K562 (cell line): Measurements from ENCODE around the gene SLC12A3. TPM values are rescaled to one million over a fixed set of nuclear protein-coding genes. Genes with fewer than 3 reads are reported as not detected.

ENCODE experiments used
- ATAC-seq: fragments of 200-7000 bp; cut with Tn5 transposase; 3 replicates; pipeline ENCODE4 v1.9.1; 2020; ENCODE audit warnings: moderate library complexity
- BruUV-seq: library from RNA; stranded (reverse); fragments of 400-500 nt; replicated peaks from 2 replicates; lab custom pipeline; 2021; lab: Mats Ljungman, UMichigan
- CTCF ChIA-PET: fragments of 300-600 bp; formaldehyde crosslinking; extraction: SDS; loops from one replicate; lab custom pipeline; 2021; ENCODE audit warnings: low intra/inter-chr PET ratio; lab: Yijun Ruan, JAX
- POLR2A ChIA-PET: fragments of 300-600, 350-650 bp; sonication (Branson Sonifier 250); formaldehyde crosslinking; extraction: SDS; loops from one replicate; lab custom pipeline; 2021; ENCODE audit warnings: antibody characterized with exemption, inconsistent platforms; lab: Yijun Ruan, JAX
- DNase-seq, 4 experiments: peaks; one replicate each; pipeline versions ENCODE4 v3.0.0 to v3.0.0-alpha.2; 2011 to 2018; ENCODE audit warnings: low spot score in 3 of 4, mixed read lengths in 3 of 4; ENCODE audit errors: extremely low read depth in 1 of 4
- FAIRE-seq: peaks from 2 replicates; lab custom pipeline; 2011; peaks lifted over from hg19 to GRCh38; lab: Jason Lieb, UNC
- H2AFZ ChIP-seq: 2 replicates; pipeline ENCODE4 v1.6.0; 2011; ENCODE audit warnings: low read depth, low read length, control low read depth, inconsistent platforms
- H3K27ac ChIP-seq: fragments of 200-600 bp; 3 replicates; pipeline ENCODE4 v1.8.0; 2011; ENCODE audit warnings: low read depth, mild to moderate bottlenecking, control low read depth, inconsistent platforms, low read length, moderate library complexity, mixed read lengths; ENCODE audit errors: extremely low read depth
- H3K27me3 ChIP-seq, 2 experiments: fragments of 300-600 bp in 1 of 2; 2 replicates in 1 of 2; 3 replicates in 1 of 2; pipeline versions ENCODE4 v1.6.0 to v1.8.0; 2011; ENCODE audit warnings: inconsistent platforms in 2 of 2, low read length in 2 of 2, mild to moderate bottlenecking in 1 of 2, mixed read lengths in 1 of 2, moderate library complexity in 1 of 2; ENCODE audit not compliant: control insufficient read depth in 2 of 2, insufficient read depth in 2 of 2
- H3K36me3 ChIP-seq: fragments of 300-600 bp; 3 replicates; pipeline ENCODE4 v1.8.0; 2011; ENCODE audit warnings: mild to moderate bottlenecking, low read length, inconsistent platforms; ENCODE audit not compliant: control insufficient read depth, insufficient read depth
- H3K4me1 ChIP-seq, 2 experiments: fragments of 200-600 bp in 1 of 2; replicated peaks in 1 of 2; 2 replicates in 1 of 2; 3 replicates in 1 of 2; pipeline versions ENCODE4 v1.5.1 to v1.8.0; 2011; ENCODE audit warnings: inconsistent platforms in 2 of 2, low read length in 2 of 2, mild to moderate bottlenecking in 1 of 2, mixed read lengths in 1 of 2, moderate library complexity in 1 of 2; ENCODE audit not compliant: control insufficient read depth in 2 of 2, insufficient read depth in 2 of 2
- H3K4me2 ChIP-seq: 2 replicates; pipeline ENCODE4 v1.6.1; 2011; ENCODE audit warnings: low read length, control low read depth, inconsistent platforms, mixed read lengths; ENCODE audit not compliant: insufficient read depth
- H3K4me3 ChIP-seq: fragments of 200-600 bp; sonication (generic), shearing (Covaris generic); 2 replicates; pipeline ENCODE4 v1.5.1; 2016; ENCODE audit warnings: control low read depth, inconsistent platforms
- H3K79me2 ChIP-seq: fragments of 200-600 bp; 3 replicates; pipeline ENCODE4 v1.8.0; 2011; ENCODE audit warnings: low read length, inconsistent platforms; ENCODE audit not compliant: control insufficient read depth, insufficient read depth
- H3K9ac ChIP-seq, 2 experiments: 2 replicates each; pipeline versions ENCODE4 v1.6.0 to v1.6.1; 2011; ENCODE audit warnings: low read depth in 2 of 2, low read length in 2 of 2, control low read depth in 1 of 2, inconsistent platforms in 1 of 2, mild to moderate bottlenecking in 1 of 2, mixed read lengths in 1 of 2; ENCODE audit not compliant: insufficient read depth in 1 of 2
- H3K9me1 ChIP-seq: one replicate; pipeline ENCODE4 v1.6.0; 2011; ENCODE audit warnings: inconsistent platforms, mild to moderate bottlenecking, low read length, moderate library complexity; ENCODE audit not compliant: control insufficient read depth, insufficient read depth
- H3K9me3 ChIP-seq: replicated peaks from 2 replicates; pipeline ENCODE4 v1.5.1; 2011; ENCODE audit warnings: low read depth, low read length, inconsistent platforms; ENCODE audit not compliant: control insufficient read depth, insufficient read depth
- H4K20me1 ChIP-seq: replicated peaks from 2 replicates; pipeline ENCODE4 v1.6.1; 2011; ENCODE audit warnings: low read length, inconsistent platforms, mixed read lengths; ENCODE audit not compliant: control insufficient read depth, insufficient read depth
- ADNP ChIP-seq: fragments of 200-800 bp; sonication (Bioruptor generic); IDR thresholded peaks from 2 replicates; pipeline ENCODE4 v1.6.1; 2016; ENCODE audit warnings: missing genetic modification characterization, missing compliant biosample characterization
- CHD1 ChIP-seq: fragments of 200-600 bp; sonication (generic); IDR thresholded peaks from one replicate; pipeline ENCODE4 v1.6.1; 2012; ENCODE audit warnings: mild to moderate bottlenecking, moderate library complexity, low read length, inconsistent platforms
- COPS2 ChIP-seq: fragments of 450-650 bp; conservative IDR thresholded peaks from 2 replicates; pipeline ENCODE4 v1.6.1; 2016; ENCODE audit warnings: mild to moderate bottlenecking, moderate library complexity
- CREM ChIP-seq: IDR thresholded peaks from 2 replicates; pipeline ENCODE4 v1.6.1; 2014; ENCODE audit warnings: antibody characterized with exemption, low read depth
- HMBOX1 ChIP-seq: sonication (generic); IDR thresholded peaks from 2 replicates; pipeline ENCODE4 v1.6.1; 2016
- ILK ChIP-seq: fragments of 450-650 bp; IDR thresholded peaks from 2 replicates; pipeline ENCODE4 v1.6.1; 2016; ENCODE audit warnings: missing genetic modification characterization, low read depth, mild to moderate bottlenecking, missing compliant biosample characterization, moderate library complexity, borderline replicate concordance
- JUN ChIP-seq, 2 experiments: sonication (generic) in 1 of 2; formaldehyde crosslinking in 1 of 2; IDR thresholded peaks; 2 replicates each; pipeline versions ENCODE4 v1.6.1 to v1.8.0; 2012 to 2022; ENCODE audit warnings: borderline replicate concordance in 2 of 2, mild to moderate bottlenecking in 2 of 2, improper control_type of control experiment in 1 of 2, low read depth in 1 of 2, low read length in 1 of 2, missing genetic modification reagents in 1 of 2
- SAFB ChIP-seq: fragments of 200-400 bp; formaldehyde crosslinking; IDR thresholded peaks from 2 replicates; pipeline ENCODE4 v1.6.1; 2017; ENCODE audit warnings: low read depth, low read length, borderline replicate concordance
- SAP30 ChIP-seq: fragments of 200-600 bp; sonication (generic); IDR thresholded peaks from 2 replicates; pipeline ENCODE4 v1.6.1; 2012; ENCODE audit warnings: borderline replicate concordance, low read depth, mild to moderate bottlenecking, moderate library complexity, low read length, control low read depth, inconsistent platforms; ENCODE audit not compliant: insufficient read depth, poor library complexity, severe bottlenecking
- SMARCC2 ChIP-seq: fragments of 450-650 bp; IDR thresholded peaks from 2 replicates; pipeline ENCODE4 v1.6.1; 2017; ENCODE audit warnings: antibody characterized with exemption, moderate library complexity, mild to moderate bottlenecking, low read depth
- TAF1 ChIP-seq: IDR thresholded peaks from 2 replicates; pipeline ENCODE4 v1.6.1; 2011; ENCODE audit warnings: mild to moderate bottlenecking, low read length, moderate library complexity; ENCODE audit not compliant: insufficient read depth, control insufficient read depth, severe bottlenecking; ENCODE audit errors: extremely low read depth
- TAL1 ChIP-seq: fragments of 450-650 bp; IDR thresholded peaks from 2 replicates; pipeline ENCODE4 v1.6.1; 2016; ENCODE audit warnings: mild to moderate bottlenecking
- ZBTB11 ChIP-seq, 3 experiments: fragments of 200-800 bp in 1 of 3; fragments of 250-450 bp in 1 of 3; fragments of 450-650 bp in 1 of 3; sonication (Bioruptor Pico) in 1 of 3; sonication (Bioruptor generic) in 1 of 3; formaldehyde crosslinking in 1 of 3; IDR thresholded peaks; 2 replicates each; pipeline versions ENCODE4 v1.6.1 to v1.8.0; 2016 to 2022; ENCODE audit warnings: mild to moderate bottlenecking in 2 of 3, missing genetic modification characterization in 2 of 3, missing compliant biosample characterization in 1 of 3, moderate library complexity in 1 of 3
- ZNF212 ChIP-seq: fragments of 450-650 bp; formaldehyde crosslinking; IDR thresholded peaks from 2 replicates; pipeline ENCODE4 v1.4.0; 2020; ENCODE audit warnings: mild to moderate bottlenecking
- ZNF778 ChIP-seq: fragments of 450-650 bp; formaldehyde crosslinking; IDR thresholded peaks from 2 replicates; pipeline ENCODE4 v1.4.0; 2020; ENCODE audit warnings: mild to moderate bottlenecking, moderate library complexity
- WGBS: fragments of 100-300 bp; shearing (Covaris generic); methylation state at CpG from one replicate; pipeline ENCODE4 v1.1.6; 2016; ENCODE audit warnings: low coverage, mixed read lengths; ENCODE audit not compliant: insufficient coverage; ENCODE audit errors: missing lambda C conversion rate; 5-methylcytosine and 5-hydroxymethylcytosine counted together
- in situ Hi-C: fragments of 300-500 bp; cut with MboI; formaldehyde crosslinking; loops from 4 replicates; pipeline ENCODE4 v1.15.0; 2018; ENCODE audit warnings: inconsistent platforms, mixed read lengths
- intact Hi-C: fragments of 100-400 bp; cut with micrococcal nuclease; formaldehyde crosslinking; loops from 2 replicates; pipeline ENCODE4 v1.14.2; 2022
- polyA plus RNA-seq, 8 experiments: library from polyadenylated mRNA; depleted of rRNA in 4 of 8; stranded (reverse) in 5 of 8; unstranded in 3 of 8; fragments of >200 nt; fragmentation: Nextera tagmentation in 2 of 8; fragmentation: Illumina TruSeq in 1 of 8; extraction: Ambion mirVana in 2 of 8; extraction: Trizol in 1 of 8; gene quantifications; 2 replicates each; pipeline versions ENCODE4 v1.2.1 to v1.2.3, GENCODE V29; 2011 to 2014; ENCODE audit warnings: inconsistent platforms in 1 of 8, missing spikeins in 1 of 8
- total RNA-seq, 7 experiments: library from RNA; depleted of rRNA in 6 of 7; stranded (reverse); fragments of >200 nt in 6 of 7; fragmentation: Illumina TruSeq in 2 of 7; extraction: Trizol in 2 of 7; gene quantifications; 2 replicates each; pipeline versions ENCODE4 v1.2.1 to v1.2.3, GENCODE V29; 2011 to 2021; ENCODE audit warnings: low replicate concordance in 1 of 7

Gene SLC12A3
- total and polyA plus RNA-seq, 9 of the 15 experiments (the other 6 are each of a cell fraction or from before 2014, with no cell fraction given) = not detected

GRCh38 chr16:56841659-56842058 is 23.3 kb upstream of the SLC12A3 start:
- Histone ChIP-seq H3K4me3 (no peak overlapping the region), H3K27me3 (no peaks in the 10 kb centered on the region), H3K4me1 (peaks cover 0 to under 1% of the 10 kb centered on the region in 2 experiments; a peak in 2 of 5 replicates), H3K9me1 (no peaks in the 10 kb centered on the region), H3K27ac (no peak overlapping the region), H2AFZ (no peak overlapping the region), H4K20me1 (no peaks in the 10 kb centered on the region; the same call in 1 of the 2 replicates), H3K79me2 (no peaks in the 10 kb centered on the region), H3K4me2 (no peak overlapping the region), H3K9me3 (no peaks in the 10 kb centered on the region), H3K9ac (no peak overlapping the region), H3K36me3 (peaks cover 84% of the 10 kb centered on the region)
- TF ChIP-seq SAP30 (no peak), TAL1 (no peak), HMBOX1 (no peak), CHD1 (no peak), ILK (tag) (no peak), SAFB (no peak), ZNF778 (no peak), CREM (no peak), SMARCC2 (no peak), ZNF212 (no peak), COPS2 (no peak), ZBTB11 (CRISPR knock-in tag; IDR thresholded peaks at IDR 0.05) (no peak), JUN (IDR thresholded peaks at IDR 0.05; ENCODE audit: borderline replicate concordance, low read depth, low read length) (no peak), JUN (CRISPR knock-in tag; IDR thresholded peaks at IDR 0.05; ENCODE audit: borderline replicate concordance) (no peak), TAF1 (no peak), ADNP (tag) (no peak)
- intact Hi-C loops (no loop called here), in situ Hi-C loops (no loop called here)
- FAIRE-seq = no peak
- no peak for ATAC-seq
- BruUV-seq = no TSS peak
- POLR2A ChIA-PET = interaction anchor here (1.1 to 1.2 kb wide), 2 partner anchors 11 to 90 kb away, joined by 3 read pairs; no protein-coding TSS in a partner anchor
- CTCF ChIA-PET = no interaction called here
- no peak for DNase-seq
- WGBS = 92% methylated on average over 10 of the region's 10 CpGs
